ENCODE results near the gene SPOCD1. TPM values are rescaled to one million over a fixed set of nuclear protein-coding genes. Genes with fewer than 3 reads are reported as not detected.

SPOCD1 gene
- total RNA-seq, 1 experiment from 2014 or later: 10.2 TPM

- H2AFZ ChIP-seq: peak within 1 kb of the TSS; percentile 70
- intact Hi-C loops (cut with micrococcal nuclease; ENCODE audit: unreplicated experiment): loop anchor here (5.0 kb wide), 2 partner anchors 47 to 248 kb away; partner anchors contain the start of gene KHDRBS1
- BruUV-seq (replicated peaks): no TSS peak
Observed at GRCh38 chr1:31764312-31765040, 51.3 kb downstream of the SPOCD1 start, which contains the start of gene ADGRB2. Gene ADGRB2 (minus strand): TSS chr1:31764340. CDS start chr1:31757221, 7,119 bp downstream.

GRCh38 chr1:31763671-31764311 lies 52.0 kb downstream of the SPOCD1 start:
- Histone ChIP-seq H3K4me2 (peak overlapping the region; percentile 96), H3K36me3 (ENCODE audit: low read depth) (no peaks in the 10 kb centered on the region), H2AFZ (peak overlapping the region; percentile 70), H3K4me3 (peak overlapping the region; percentile 62), H3K27me3 (ENCODE audit: insufficient read depth, low read depth) (peaks cover 5% of the 10 kb centered on the region; the same call in 1 of the 2 replicates), H3K27ac (no peak overlapping the region), H4K20me1 (ENCODE audit: insufficient read depth) (no peaks in the 10 kb centered on the region), H3K79me2 (ENCODE audit: low read depth) (no peaks in the 10 kb centered on the region), H3F3A (ENCODE audit: insufficient read depth, low read depth) (peaks cover 32% of the 10 kb centered on the region), H3K4me1 (replicated peaks; ENCODE audit: insufficient read depth) (peaks cover 32% of the 10 kb centered on the region), H3K9me2 (ENCODE audit: insufficient read depth) (no peaks in the 10 kb centered on the region), H3K9me3 (ENCODE audit: insufficient read depth, low read depth) (no peaks in the 10 kb centered on the region)
- no TSS peak for BruUV-seq (replicated peaks)
- no peak for DNase-seq
- CTCF ChIA-PET: interaction anchor here (0.7 kb wide), 1 partner anchor 93 kb away, joined by 6 read pairs; no protein-coding TSS in a partner anchor
- TF ChIP-seq CTCF (conservative IDR thresholded peaks at IDR 0.05): no peak
- peak; percentile 96 for TF ChIP-seq EZH2 (IDR thresholded peaks at IDR 0.05; ENCODE audit: low read depth)
- POLR2A ChIA-PET (ENCODE audit: unreplicated experiment): interaction anchor here (0.6 kb wide), 1 partner anchor 176 kb away, joined by 7 read pairs; no protein-coding TSS in a partner anchor
- intact Hi-C loops (cut with micrococcal nuclease; ENCODE audit: unreplicated experiment): loop anchor here (5.0 kb wide), 2 partner anchors 46 to 249 kb away; partner anchors contain the start of gene KHDRBS1

More at GRCh38 chr1:31764312-31765040, 51.3 kb downstream of the SPOCD1 start, which contains the start of gene ADGRB2:
- Histone ChIP-seq H3F3A (ENCODE audit: insufficient read depth, low read depth) (peaks cover 32% of the 10 kb centered on the region), H3K9me2 (ENCODE audit: insufficient read depth) (no peaks in the 10 kb centered on the region), H3K4me2 (peak within 1 kb of the TSS; percentile 96), H3K27ac (no peak within 1 kb of the TSS), H3K4me3 (peak within 1 kb of the TSS; percentile 62), H3K36me3 (ENCODE audit: low read depth) (no peaks in the 10 kb centered on the region), H3K4me1 (replicated peaks; ENCODE audit: insufficient read depth) (peaks cover 32% of the 10 kb centered on the region), H3K27me3 (ENCODE audit: insufficient read depth, low read depth) (peaks cover 5% of the 10 kb centered on the region; the same call in 1 of the 2 replicates), H3K79me2 (ENCODE audit: low read depth) (no peaks in the 10 kb centered on the region), H4K20me1 (ENCODE audit: insufficient read depth) (no peaks in the 10 kb centered on the region), H3K9me3 (ENCODE audit: insufficient read depth, low read depth) (no peaks in the 10 kb centered on the region)
- DNase-seq: peak in 1 of 2 experiments; percentile 37
- POLR2A ChIA-PET (ENCODE audit: unreplicated experiment): no interaction called here
- no peak; the same call in 1 of the 2 replicates for TF ChIP-seq CTCF (conservative IDR thresholded peaks at IDR 0.05)
- peak; percentile 84; the same call in 1 of the 2 replicates for TF ChIP-seq EZH2 (IDR thresholded peaks at IDR 0.05; ENCODE audit: low read depth)
- CTCF ChIA-PET: interaction anchor here (0.7 kb wide), 1 partner anchor 94 kb away, joined by 6 read pairs; no protein-coding TSS in a partner anchor
